Small intestine (tissue), 7 donors: ENCODE results near the gene CHD9. TPM values are rescaled to one million over a fixed set of nuclear protein-coding genes. Genes with fewer than 3 reads are reported as not detected.

Source experiments
- DNase-seq, 2 donors: peaks; one replicate each; pipeline versions ENCODE4 v3.0.0 to v3.0.0-alpha.2; 2013
- FAIRE-seq: peaks from 2 replicates; lab custom pipeline; 2012; peaks lifted over from hg19 to GRCh38; lab: Jason Lieb, UNC
- H3K27ac ChIP-seq, 3 donors: one replicate each; pipeline ENCODE4 v1.5.1; 2013; ENCODE audit warnings: low read length in 2 of 3, mild to moderate bottlenecking in 2 of 3, control low read depth in 1 of 3, inconsistent platforms in 1 of 3, low read depth in 1 of 3, moderate library complexity in 1 of 3
- H3K27me3 ChIP-seq, 3 donors: one replicate each; pipeline ENCODE4 v1.6.1; 2013; ENCODE audit warnings: low read length in 3 of 3, inconsistent platforms in 1 of 3; ENCODE audit not compliant: control insufficient read depth in 3 of 3, insufficient read depth in 3 of 3
- H3K36me3 ChIP-seq, 3 donors: one replicate each; pipeline ENCODE4 v1.6.1; 2013; ENCODE audit warnings: low read length in 3 of 3, inconsistent platforms in 1 of 3, low read depth in 1 of 3, mild to moderate bottlenecking in 1 of 3, moderate library complexity in 1 of 3; ENCODE audit not compliant: control insufficient read depth in 3 of 3, insufficient read depth in 2 of 3
- H3K4me1 ChIP-seq, 3 donors: one replicate each; pipeline ENCODE4 v1.6.1; 2013; ENCODE audit warnings: low read length in 2 of 3, inconsistent platforms in 1 of 3, low read depth in 1 of 3, mild to moderate bottlenecking in 1 of 3, moderate library complexity in 1 of 3; ENCODE audit not compliant: control insufficient read depth in 3 of 3, insufficient read depth in 2 of 3
- H3K4me3 ChIP-seq, 3 donors: one replicate each; pipeline ENCODE4 v1.5.1; 2013; ENCODE audit warnings: low read length in 3 of 3, control low read depth in 1 of 3, inconsistent platforms in 1 of 3, low read depth in 1 of 3, mild to moderate bottlenecking in 1 of 3, moderate library complexity in 1 of 3
- H3K9me3 ChIP-seq, 2 donors: one replicate each; pipeline ENCODE4 v1.6.1; 2013; ENCODE audit warnings: low read depth in 1 of 2, low read length in 1 of 2; ENCODE audit not compliant: control insufficient read depth in 2 of 2, insufficient read depth in 1 of 2
- WGBS, 3 donors: extraction: QIAGEN DNeasy Blood & Tissue Kit; methylation state at CpG; one replicate each; pipeline ENCODE4 v1.1.7; 2013; 5-methylcytosine and 5-hydroxymethylcytosine counted together
- polyA plus RNA-seq, 4 donors: library from polyadenylated mRNA; stranded (reverse) in 3 of 4; unstranded in 1 of 4; fragments of 200-250 nt in 3 of 4; fragments of 120-200 nt in 1 of 4; gene quantifications; one replicate each; pipeline versions ENCODE4 v1.2.1 to v1.2.3, GENCODE V29; 2013
- donor health status: healthy with polysubstance abuse.
- donor health status: control.
- donor health status: control.
- donor health status: Bipolar disorder and iron deficiency.
- donor health status: healthy.

CHD9 gene
- polyA plus RNA-seq, 4 donors, result 7.6 to 33.5 (median 11.2) TPM

- no peaks in the 10 kb centered on the region for H3K9me3 ChIP-seq
- DNase-seq, result peak in 1 of 2 donors; percentile 26
- FAIRE-seq, result no peak
- no peaks in the 10 kb centered on the region for H3K4me1 ChIP-seq
- H3K27me3 ChIP-seq, result no peaks in the 10 kb centered on the region
- peak overlapping the region; percentile 96 to 99 (median 99) for H3K27ac ChIP-seq
- H3K36me3 ChIP-seq, result no peaks in the 10 kb centered on the region
- H3K4me3 ChIP-seq, result peak overlapping the region; percentile 39 to 96 (median 82)
- 27 to 31% (median 30%) methylated on average over 25 of the region's 25 CpGs for WGBS, 3 donors
Observed at GRCh38 chr16:53129281-53130158, 74.7 kb downstream of the CHD9 start.

- Histone ChIP-seq H3K9me3 (no peaks in the 10 kb centered on the region), H3K27me3 (no peaks in the 10 kb centered on the region), H3K36me3 (no peaks in the 10 kb centered on the region), H3K4me1 (no peaks in the 10 kb centered on the region), H3K27ac (peak overlapping the region; percentile 96 to 99 (median 99)), H3K4me3 (peak overlapping the region; percentile 82 to 96 (median 86))
- DNase-seq (peak; percentile 96 to 98), FAIRE-seq (no peak)
- 0% methylated on average over 52 to 115 of the region's 115 CpGs for WGBS, 3 donors
Observed at GRCh38 chr16:53130159-53131049, 75.6 kb downstream of the CHD9 start.

- WGBS, 3 donors, result 0 to 1% (median 1%) methylated on average over 8 to 46 of the region's 46 CpGs
- Histone ChIP-seq H3K9me3 (no peaks in the 10 kb centered on the region), H3K36me3 (no peaks in the 10 kb centered on the region), H3K4me3 (peak overlapping the region; percentile 39 to 96 (median 86)), H3K27ac (peak overlapping the region; percentile 73 to 99 (median 99)), H3K27me3 (no peaks in the 10 kb centered on the region), H3K4me1 (no peaks in the 10 kb centered on the region)
- no peak for FAIRE-seq
- no peak for DNase-seq
Observed at GRCh38 chr16:53131050-53131362, 76.2 kb downstream of the CHD9 start.

GRCh38 chr16:53131363-53132071 is 76.7 kb downstream of the CHD9 start:
- H3K27me3 ChIP-seq, result no peaks in the 10 kb centered on the region
- H3K36me3 ChIP-seq, result no peaks in the 10 kb centered on the region
- H3K4me3 ChIP-seq, result peak overlapping the region; percentile 81 to 96 (median 86)
- peak overlapping the region; percentile 85 to 99 (median 90) for H3K27ac ChIP-seq
- DNase-seq, result peak; percentile 73 to 81
- 1% methylated on average over 27 to 75 of the region's 77 CpGs for WGBS, 3 donors
- no peaks in the 10 kb centered on the region for H3K9me3 ChIP-seq
- no peaks in the 10 kb centered on the region for H3K4me1 ChIP-seq
- no peak for FAIRE-seq

- H3K36me3 ChIP-seq, result no peaks in the 10 kb centered on the region
- no peaks in the 10 kb centered on the region for H3K9me3 ChIP-seq
- DNase-seq (peak in 1 of 2 donors; percentile 18), FAIRE-seq (no peak)
- 80 to 86% (median 84%) methylated on average over 6 of the region's 6 CpGs for WGBS, 3 donors
- no peaks in the 10 kb centered on the region for H3K27me3 ChIP-seq
- no peak overlapping the region for H3K4me3 ChIP-seq
- H3K27ac ChIP-seq, result no peak overlapping the region
- no peaks in the 10 kb centered on the region for H3K4me1 ChIP-seq
Observed at GRCh38 chr16:53132406-53132805, 77.6 kb downstream of the CHD9 start.

- H3K27ac ChIP-seq, result no peak overlapping the region
- H3K4me1 ChIP-seq, result no peaks in the 10 kb centered on the region
- no peaks in the 10 kb centered on the region for H3K9me3 ChIP-seq
- no peak for DNase-seq
- no peaks in the 10 kb centered on the region for H3K36me3 ChIP-seq
- no peaks in the 10 kb centered on the region for H3K27me3 ChIP-seq
- H3K4me3 ChIP-seq, result no peak overlapping the region
- 93 to 100% (median 97%) methylated on average over 2 of the region's 2 CpGs for WGBS, 3 donors
- no peak for FAIRE-seq
Observed at GRCh38 chr16:53135329-53135728, 80.5 kb downstream of the CHD9 start.

- no peaks in the 10 kb centered on the region for H3K27me3 ChIP-seq
- peaks cover 0 to 3% (median 0%) of the 10 kb centered on the region in 3 donors for H3K36me3 ChIP-seq
- no peak overlapping the region for H3K4me3 ChIP-seq
- no peaks in the 10 kb centered on the region for H3K4me1 ChIP-seq
- H3K9me3 ChIP-seq, result no peaks in the 10 kb centered on the region
- FAIRE-seq, result no peak
- peak; percentile 37 to 76 for DNase-seq
- H3K27ac ChIP-seq, result no peak overlapping the region
- WGBS, 3 donors, result 85 to 93% (median 92%) methylated on average over 6 of the region's 6 CpGs
Observed at GRCh38 chr16:53142823-53143568, 88.2 kb downstream of the CHD9 start.
